Activated CD4-positive, alpha-beta T cell treated with anti-CD3 and anti-CD28 coated beads for 36 hours (primary cell): Measurements from ENCODE around the gene B9D1. TPM values are rescaled to one million over a fixed set of nuclear protein-coding genes. Genes with fewer than 3 reads are reported as not detected.

Source experiments
- ATAC-seq: fragments of 200-7000 bp; cut with Tn5 transposase; one replicate; pipeline ENCODE4 v1.10.0; 2021; ENCODE audit warnings: mild to moderate bottlenecking, moderate library complexity
- CTCF ChIA-PET: fragments of 350-600 bp; sonication (Branson Sonifier 250); formaldehyde crosslinking; loops from one replicate; lab custom pipeline; 2021; ENCODE audit warnings: antibody characterized with exemption; lab: Charles Lee
- POLR2A ChIA-PET: fragments of 350-600 bp; sonication (Branson Sonifier 250); formaldehyde crosslinking; loops from one replicate; lab custom pipeline; 2021; ENCODE audit warnings: antibody characterized with exemption, inconsistent platforms; lab: Charles Lee
- DNase-seq: peaks from one replicate; pipeline ENCODE4 v3.0.0-alpha.2; 2020
- H3K27ac Mint-ChIP-seq: one replicate; pipeline ENCODE4 v1.8.0; 2021; ENCODE audit warnings: mixed read lengths
- H3K27me3 Mint-ChIP-seq: one replicate; pipeline ENCODE4 v1.8.0; 2021; ENCODE audit warnings: mixed read lengths
- H3K36me3 Mint-ChIP-seq: one replicate; pipeline ENCODE4 v1.8.0; 2021; ENCODE audit warnings: low read depth, mixed read lengths
- H3K4me1 Mint-ChIP-seq: one replicate; pipeline ENCODE4 v1.8.0; 2021; ENCODE audit warnings: mixed read lengths
- H3K4me3 Mint-ChIP-seq: one replicate; pipeline ENCODE4 v1.8.0; 2021; ENCODE audit warnings: mild to moderate bottlenecking, moderate library complexity, mixed read lengths
- H3K9me3 Mint-ChIP-seq: one replicate; pipeline ENCODE4 v1.8.0; 2021; ENCODE audit warnings: low read depth, mixed read lengths
- intact Hi-C, 2 experiments: fragments of 100-400 bp; cut with DNase I in 1 of 2; cut with micrococcal nuclease in 1 of 2; formaldehyde crosslinking; loops; one replicate each; pipeline versions ENCODE4 v1.14.2 to v1.15.1; 2022 to 2024; cut with DNase I, micrococcal nuclease
- total RNA-seq, 2 experiments: library from RNA; stranded (reverse); gene quantifications; one replicate each; pipeline ENCODE4 v1.2.3, GENCODE V29; 2021

Gene B9D1
- total RNA-seq, 2 experiments from 2014 or later: 7.4 to 7.8 TPM

- H3K27ac Mint-ChIP-seq: no peak overlapping the region
- no peaks in the 10 kb centered on the region for H3K9me3 Mint-ChIP-seq
- CTCF ChIA-PET: interaction anchor here (0.7 to 1.3 kb wide), 5 partner anchors 16 to 438 kb away, joined by 3 to 7 read pairs (median 3); no protein-coding TSS in a partner anchor
- no peak overlapping the region for H3K4me3 Mint-ChIP-seq
- intact Hi-C loops: no loop called here
- peak; percentile 95 for ATAC-seq
- DNase-seq: peak; percentile 57
- POLR2A ChIA-PET: interaction anchor here (0.6 to 1.4 kb wide), 5 partner anchors 31 to 415 kb away, joined by 3 to 5 read pairs (median 4); partner anchors contain the start of gene MAPK7
- peaks cover 20% of the 10 kb centered on the region for H3K4me1 Mint-ChIP-seq
- H3K36me3 Mint-ChIP-seq: peaks cover 2% of the 10 kb centered on the region
- H3K27me3 Mint-ChIP-seq: peaks cover 32% of the 10 kb centered on the region
Measured at GRCh38 chr17:19306160-19307111, 56.1 kb downstream of the B9D1 start.

GRCh38 chr17:19305761-19306159 is 56.8 kb downstream of the B9D1 start:
- DNase-seq: no peak
- ChIA-PET CTCF (interaction anchor here (0.7 to 1.3 kb wide), 5 partner anchors 17 to 439 kb away, joined by 3 to 7 read pairs (median 3); no protein-coding TSS in a partner anchor), POLR2A (interaction anchor here (0.6 to 1.4 kb wide), 4 partner anchors 72 to 415 kb away, joined by 3 to 5 read pairs (median 4); partner anchors contain the start of gene MAPK7)
- H3K9me3 Mint-ChIP-seq: no peaks in the 10 kb centered on the region
- H3K27ac Mint-ChIP-seq: no peak overlapping the region
- no peak overlapping the region for H3K4me3 Mint-ChIP-seq
- H3K4me1 Mint-ChIP-seq: peaks cover 20% of the 10 kb centered on the region
- ATAC-seq: no peak
- peaks cover 2% of the 10 kb centered on the region for H3K36me3 Mint-ChIP-seq
- peaks cover 30% of the 10 kb centered on the region for H3K27me3 Mint-ChIP-seq
- intact Hi-C loops: no loop called here

- CTCF ChIA-PET: interaction anchor here (1.0 to 1.3 kb wide), 3 partner anchors 42 to 439 kb away, joined by 3 to 5 read pairs (median 3); no protein-coding TSS in a partner anchor
- DNase-seq: no peak
- no peak overlapping the region for H3K4me3 Mint-ChIP-seq
- no peak for ATAC-seq
- intact Hi-C loops: no loop called here
- POLR2A ChIA-PET: no interaction called here
- H3K4me1 Mint-ChIP-seq: peaks cover 20% of the 10 kb centered on the region
- H3K27ac Mint-ChIP-seq: no peak overlapping the region
- H3K36me3 Mint-ChIP-seq: peaks cover 2% of the 10 kb centered on the region
- H3K27me3 Mint-ChIP-seq: peaks cover 30% of the 10 kb centered on the region
- no peaks in the 10 kb centered on the region for H3K9me3 Mint-ChIP-seq
Measured at GRCh38 chr17:19305256-19305655, 57.3 kb downstream of the B9D1 start.

GRCh38 chr17:19304751-19305150 is 57.8 kb downstream of the B9D1 start:
- Mint-ChIP-seq H3K9me3 (no peaks in the 10 kb centered on the region), H3K36me3 (peaks cover 2% of the 10 kb centered on the region), H3K27ac (no peak overlapping the region), H3K27me3 (peaks cover 26% of the 10 kb centered on the region), H3K4me3 (no peak overlapping the region), H3K4me1 (peaks cover 20% of the 10 kb centered on the region)
- ChIA-PET CTCF (no interaction called here), POLR2A (no interaction called here)
- no peak for ATAC-seq
- no peak for DNase-seq
- intact Hi-C loops: no loop called here

- no peak overlapping the region for H3K4me3 Mint-ChIP-seq
- H3K36me3 Mint-ChIP-seq: peaks cover 2% of the 10 kb centered on the region
- H3K27ac Mint-ChIP-seq: no peak overlapping the region
- ChIA-PET POLR2A (no interaction called here), CTCF (no interaction called here)
- ATAC-seq: no peak
- H3K27me3 Mint-ChIP-seq: peaks cover 22% of the 10 kb centered on the region
- intact Hi-C loops: no loop called here
- H3K4me1 Mint-ChIP-seq: peaks cover 20% of the 10 kb centered on the region
- no peak for DNase-seq
- no peaks in the 10 kb centered on the region for H3K9me3 Mint-ChIP-seq
Measured at GRCh38 chr17:19304209-19304608, 58.3 kb downstream of the B9D1 start.

- POLR2A ChIA-PET: no interaction called here
- Mint-ChIP-seq H3K27ac (no peak overlapping the region), H3K36me3 (peaks cover under 1% of the 10 kb centered on the region), H3K4me1 (peaks cover 20% of the 10 kb centered on the region), H3K27me3 (peaks cover 21% of the 10 kb centered on the region), H3K4me3 (no peak overlapping the region), H3K9me3 (no peaks in the 10 kb centered on the region)
- intact Hi-C loops: no loop called here
- no peak for DNase-seq
- CTCF ChIA-PET: no interaction called here
- ATAC-seq: no peak
Measured at GRCh38 chr17:19303367-19303776, 59.2 kb downstream of the B9D1 start.

- H3K9me3 Mint-ChIP-seq: no peaks in the 10 kb centered on the region
- peaks cover 20% of the 10 kb centered on the region for H3K4me1 Mint-ChIP-seq
- intact Hi-C loops: no loop called here
- CTCF ChIA-PET: no interaction called here
- POLR2A ChIA-PET: no interaction called here
- H3K27me3 Mint-ChIP-seq: peaks cover 18% of the 10 kb centered on the region
- no peak overlapping the region for H3K27ac Mint-ChIP-seq
- DNase-seq: no peak
- ATAC-seq: no peak
- no peaks in the 10 kb centered on the region for H3K36me3 Mint-ChIP-seq
- no peak overlapping the region for H3K4me3 Mint-ChIP-seq
Measured at GRCh38 chr17:19302791-19303331, 59.7 kb downstream of the B9D1 start.

GRCh38 chr17:19301973-19302372 is 60.5 kb downstream of the B9D1 start:
- H3K9me3 Mint-ChIP-seq: no peaks in the 10 kb centered on the region
- DNase-seq (no peak), ATAC-seq (no peak)
- POLR2A ChIA-PET: no interaction called here
- no peaks in the 10 kb centered on the region for H3K36me3 Mint-ChIP-seq
- peaks cover 20% of the 10 kb centered on the region for H3K4me1 Mint-ChIP-seq
- CTCF ChIA-PET: no interaction called here
- no peak overlapping the region for H3K4me3 Mint-ChIP-seq
- H3K27me3 Mint-ChIP-seq: peaks cover 14% of the 10 kb centered on the region
- intact Hi-C loops: no loop called here
- no peak overlapping the region for H3K27ac Mint-ChIP-seq

GRCh38 chr17:19301274-19301951 is 61.1 kb downstream of the B9D1 start:
- Mint-ChIP-seq H3K27me3 (peaks cover 11% of the 10 kb centered on the region), H3K4me1 (peaks cover 14% of the 10 kb centered on the region), H3K4me3 (no peak overlapping the region), H3K9me3 (no peaks in the 10 kb centered on the region), H3K27ac (no peak overlapping the region), H3K36me3 (no peaks in the 10 kb centered on the region)
- ChIA-PET CTCF (no interaction called here), POLR2A (no interaction called here)
- no peak for ATAC-seq
- no peak for DNase-seq
- intact Hi-C loops: no loop called here

GRCh38 chr17:19299866-19300265 is 62.7 kb downstream of the B9D1 start:
- ChIA-PET CTCF (interaction anchor here (1.1 to 1.2 kb wide), 2 partner anchors 39 to 135 kb away, joined by 4 to 5 read pairs; no protein-coding TSS in a partner anchor), POLR2A (no interaction called here)
- ATAC-seq (no peak), DNase-seq (no peak)
- intact Hi-C loops: no loop called here
- Mint-ChIP-seq H3K4me1 (no peaks in the 10 kb centered on the region), H3K36me3 (no peaks in the 10 kb centered on the region), H3K9me3 (no peaks in the 10 kb centered on the region), H3K4me3 (no peak overlapping the region), H3K27ac (no peak overlapping the region), H3K27me3 (peaks cover 2% of the 10 kb centered on the region)

- intact Hi-C loops: no loop called here
- H3K36me3 Mint-ChIP-seq: no peaks in the 10 kb centered on the region
- DNase-seq: no peak
- H3K27me3 Mint-ChIP-seq: peaks cover 3% of the 10 kb centered on the region
- no peaks in the 10 kb centered on the region for H3K4me1 Mint-ChIP-seq
- ChIA-PET CTCF (interaction anchor here (1.1 to 1.2 kb wide), 2 partner anchors 40 to 135 kb away, joined by 4 to 5 read pairs; no protein-coding TSS in a partner anchor), POLR2A (no interaction called here)
- ATAC-seq: no peak
- H3K4me3 Mint-ChIP-seq: no peak overlapping the region
- no peaks in the 10 kb centered on the region for H3K9me3 Mint-ChIP-seq
- no peak overlapping the region for H3K27ac Mint-ChIP-seq
Measured at GRCh38 chr17:19299214-19299747, 63.2 kb downstream of the B9D1 start.
